ENCODE results near the gene TNFRSF25. TPM values are rescaled to one million over a fixed set of nuclear protein-coding genes. Genes with fewer than 3 reads are reported as not detected.
A peak's percentile ranks its signal among the peaks of the same experiment; 100 is the strongest.

Gene TNFRSF25
- total and polyA plus RNA-seq, 4 donors = 4.9 to 19.8 (median 11.7) TPM

GRCh38 chr1:6488602-6489382 lies 22.8 kb upstream of the TNFRSF25 start:
- H3K4me1 ChIP-seq (ENCODE audit: control insufficient read depth in 5 of 5, insufficient read depth in 5 of 5, low read length in 5 of 5) = peaks cover 0 to 33% (median 12%) of the 10 kb centered on the region in 5 donors
- no peak overlapping the region for H3K27ac ChIP-seq (ENCODE audit: low read depth in 1 of 2, low read length in 1 of 2)
- H3K36me3 ChIP-seq (ENCODE audit: control insufficient read depth in 4 of 4, insufficient read depth in 4 of 4, low read length in 4 of 4) = no peaks in the 10 kb centered on the region
- TF ChIP-seq CTCF (IDR thresholded peaks at IDR 0.05; ENCODE audit: control extremely low read depth, extremely low read depth) = no peak
- H3K9me3 ChIP-seq (ENCODE audit: control insufficient read depth in 4 of 4, insufficient read depth in 3 of 4, low read length in 3 of 4) = no peaks in the 10 kb centered on the region
- no peaks in the 10 kb centered on the region for H3K27me3 ChIP-seq (ENCODE audit: control insufficient read depth in 3 of 3, insufficient read depth in 3 of 3, low read length in 2 of 3)
- H3K4me3 ChIP-seq = no peak overlapping the region
- WGBS, 2 donors = 87 to 91% methylated on average over 13 of the region's 13 CpGs
- ATAC-seq (ENCODE audit: insufficient read depth, low FRiP score) (no peak), DNase-seq (no peak)
- no peak overlapping the region for H3K9ac ChIP-seq (ENCODE audit: insufficient read depth in 1 of 2, low read length in 2 of 2)

GRCh38 chr1:6487804-6488484 lies 22.0 kb upstream of the TNFRSF25 start:
- WGBS, 2 donors = 84 to 87% methylated on average over 14 of the region's 14 CpGs
- no peak for TF ChIP-seq CTCF (IDR thresholded peaks at IDR 0.05; ENCODE audit: control extremely low read depth, extremely low read depth)
- Histone ChIP-seq H3K9me3 (ENCODE audit: control insufficient read depth in 4 of 4, insufficient read depth in 3 of 4, low read length in 3 of 4) (no peaks in the 10 kb centered on the region), H3K4me1 (ENCODE audit: control insufficient read depth in 5 of 5, insufficient read depth in 5 of 5, low read length in 5 of 5) (peaks cover 0 to 33% (median 12%) of the 10 kb centered on the region in 5 donors), H3K4me3 (no peak overlapping the region), H3K27ac (ENCODE audit: low read depth in 1 of 2, low read length in 1 of 2) (no peak overlapping the region), H3K27me3 (ENCODE audit: control insufficient read depth in 3 of 3, insufficient read depth in 3 of 3, low read length in 2 of 3) (no peaks in the 10 kb centered on the region), H3K9ac (ENCODE audit: insufficient read depth in 1 of 2, low read length in 2 of 2) (no peak overlapping the region), H3K36me3 (ENCODE audit: control insufficient read depth in 4 of 4, insufficient read depth in 4 of 4, low read length in 4 of 4) (no peaks in the 10 kb centered on the region)
- ATAC-seq (ENCODE audit: insufficient read depth, low FRiP score) = no peak
- DNase-seq = no peak

- Histone ChIP-seq H3K27ac (ENCODE audit: low read depth in 1 of 2, low read length in 1 of 2) (no peak overlapping the region), H3K9me3 (ENCODE audit: control insufficient read depth in 4 of 4, insufficient read depth in 3 of 4, low read length in 3 of 4) (no peaks in the 10 kb centered on the region), H3K27me3 (ENCODE audit: control insufficient read depth in 3 of 3, insufficient read depth in 3 of 3, low read length in 2 of 3) (no peaks in the 10 kb centered on the region), H3K4me1 (ENCODE audit: control insufficient read depth in 5 of 5, insufficient read depth in 5 of 5, low read length in 5 of 5) (peaks cover 0 to 33% (median 12%) of the 10 kb centered on the region in 5 donors), H3K4me3 (no peak overlapping the region), H3K36me3 (ENCODE audit: control insufficient read depth in 4 of 4, insufficient read depth in 4 of 4, low read length in 4 of 4) (no peaks in the 10 kb centered on the region), H3K9ac (ENCODE audit: insufficient read depth in 1 of 2, low read length in 2 of 2) (no peak overlapping the region)
- DNase-seq (peak; percentile 89 to 90 (median 89)), ATAC-seq (ENCODE audit: insufficient read depth, low FRiP score) (peak; percentile 56)
- WGBS, 2 donors = 4% methylated on average over 15 of the region's 15 CpGs
- peak; percentile 58 for TF ChIP-seq CTCF (IDR thresholded peaks at IDR 0.05; ENCODE audit: control extremely low read depth, extremely low read depth)
Measured at GRCh38 chr1:6486433-6487011, 20.5 kb upstream of the TNFRSF25 start.
